Activated CD8-positive, alpha-beta T cell treated with anti-CD3 and anti-CD28 coated beads for 36 hours (primary cell): Measurements from ENCODE around the gene TBL1X. TPM values are rescaled to one million over a fixed set of nuclear protein-coding genes. Genes with fewer than 3 reads are reported as not detected.

ENCODE experiments used
- ATAC-seq: fragments of 200-7000 bp; cut with Tn5 transposase; one replicate; pipeline ENCODE4 v1.10.0; 2021; ENCODE audit warnings: mild to moderate bottlenecking, moderate library complexity
- CTCF ChIA-PET: fragments of 350-600 bp; sonication (Branson Sonifier 250); formaldehyde crosslinking; loops from one replicate; lab custom pipeline; 2021; ENCODE audit warnings: antibody characterized with exemption; lab: Charles Lee
- POLR2A ChIA-PET: fragments of 350-600 bp; sonication (Branson Sonifier 250); formaldehyde crosslinking; loops from one replicate; lab custom pipeline; 2021; ENCODE audit warnings: antibody characterized with exemption; lab: Charles Lee
- DNase-seq: peaks from one replicate; pipeline ENCODE4 v3.0.0-alpha.2; 2020
- H3K27ac Mint-ChIP-seq: one replicate; pipeline ENCODE4 v1.8.0; 2021; ENCODE audit warnings: mild to moderate bottlenecking, mixed read lengths
- H3K27me3 Mint-ChIP-seq: one replicate; pipeline ENCODE4 v1.8.0; 2021; ENCODE audit warnings: mixed read lengths
- H3K36me3 Mint-ChIP-seq: one replicate; pipeline ENCODE4 v1.8.0; 2021; ENCODE audit warnings: low read depth, mixed read lengths
- H3K4me1 Mint-ChIP-seq: one replicate; pipeline ENCODE4 v1.8.0; 2021; ENCODE audit warnings: low read depth, mixed read lengths
- H3K4me3 Mint-ChIP-seq: one replicate; pipeline ENCODE4 v1.8.0; 2021; ENCODE audit warnings: mild to moderate bottlenecking, moderate library complexity, mixed read lengths
- H3K9me3 Mint-ChIP-seq: one replicate; pipeline ENCODE4 v1.8.0; 2021; ENCODE audit warnings: mixed read lengths
- intact Hi-C: fragments of 100-400 bp; cut with micrococcal nuclease; formaldehyde crosslinking; loops from one replicate; pipeline ENCODE4 v1.10.0; 2022
- total RNA-seq, 2 experiments: library from RNA; stranded (reverse); gene quantifications; one replicate each; pipeline ENCODE4 v1.2.3, GENCODE V29; 2021
- TF ChIP-seq, protein P1 (sequence below): fragments of 200-600 bp; IDR thresholded peaks from one replicate; pipeline ENCODE4 v1.8.0; 2022; ENCODE audit warnings: antibody characterized with exemption, mild to moderate bottlenecking

TBL1X gene
- total RNA-seq, 2 experiments from 2014 or later, result 28.9 to 32.0 TPM

DNA sequence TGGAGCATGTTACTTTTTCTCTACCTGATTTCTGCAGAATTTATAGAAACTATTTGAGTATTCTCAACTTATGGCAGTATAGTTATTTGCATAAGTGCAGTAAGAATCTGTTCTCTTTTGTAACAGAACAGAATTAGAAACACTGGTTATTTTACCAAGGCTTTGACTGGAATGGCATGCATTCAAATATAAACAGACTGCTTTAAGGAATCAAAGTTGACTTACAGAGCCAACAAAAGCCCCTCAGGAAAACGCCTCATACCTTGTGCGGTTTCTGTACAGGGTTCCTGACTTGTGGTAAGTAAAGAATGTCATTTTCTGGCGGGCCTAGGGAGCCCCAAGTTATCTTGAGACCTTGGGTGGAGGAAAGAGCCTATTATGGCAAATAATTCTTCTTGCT, 203.7 kb downstream of the TBL1X start:
- peaks cover 7% of the 10 kb centered on the region for H3K36me3 Mint-ChIP-seq
- H3K4me3 Mint-ChIP-seq, result no peak overlapping the region
- peaks cover 3% of the 10 kb centered on the region for H3K4me1 Mint-ChIP-seq
- DNase-seq, result no peak
- no peaks in the 10 kb centered on the region for H3K27me3 Mint-ChIP-seq
- H3K9me3 Mint-ChIP-seq, result no peaks in the 10 kb centered on the region
- CTCF ChIA-PET, result no interaction called here
- intact Hi-C loops, result no loop called here
- POLR2A ChIA-PET, result no interaction called here
- no peak overlapping the region for H3K27ac Mint-ChIP-seq
- TF ChIP-seq, protein P1, sequence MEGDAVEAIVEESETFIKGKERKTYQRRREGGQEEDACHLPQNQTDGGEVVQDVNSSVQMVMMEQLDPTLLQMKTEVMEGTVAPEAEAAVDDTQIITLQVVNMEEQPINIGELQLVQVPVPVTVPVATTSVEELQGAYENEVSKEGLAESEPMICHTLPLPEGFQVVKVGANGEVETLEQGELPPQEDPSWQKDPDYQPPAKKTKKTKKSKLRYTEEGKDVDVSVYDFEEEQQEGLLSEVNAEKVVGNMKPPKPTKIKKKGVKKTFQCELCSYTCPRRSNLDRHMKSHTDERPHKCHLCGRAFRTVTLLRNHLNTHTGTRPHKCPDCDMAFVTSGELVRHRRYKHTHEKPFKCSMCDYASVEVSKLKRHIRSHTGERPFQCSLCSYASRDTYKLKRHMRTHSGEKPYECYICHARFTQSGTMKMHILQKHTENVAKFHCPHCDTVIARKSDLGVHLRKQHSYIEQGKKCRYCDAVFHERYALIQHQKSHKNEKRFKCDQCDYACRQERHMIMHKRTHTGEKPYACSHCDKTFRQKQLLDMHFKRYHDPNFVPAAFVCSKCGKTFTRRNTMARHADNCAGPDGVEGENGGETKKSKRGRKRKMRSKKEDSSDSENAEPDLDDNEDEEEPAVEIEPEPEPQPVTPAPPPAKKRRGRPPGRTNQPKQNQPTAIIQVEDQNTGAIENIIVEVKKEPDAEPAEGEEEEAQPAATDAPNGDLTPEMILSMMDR, result no peak
- no peak for ATAC-seq

DNA sequence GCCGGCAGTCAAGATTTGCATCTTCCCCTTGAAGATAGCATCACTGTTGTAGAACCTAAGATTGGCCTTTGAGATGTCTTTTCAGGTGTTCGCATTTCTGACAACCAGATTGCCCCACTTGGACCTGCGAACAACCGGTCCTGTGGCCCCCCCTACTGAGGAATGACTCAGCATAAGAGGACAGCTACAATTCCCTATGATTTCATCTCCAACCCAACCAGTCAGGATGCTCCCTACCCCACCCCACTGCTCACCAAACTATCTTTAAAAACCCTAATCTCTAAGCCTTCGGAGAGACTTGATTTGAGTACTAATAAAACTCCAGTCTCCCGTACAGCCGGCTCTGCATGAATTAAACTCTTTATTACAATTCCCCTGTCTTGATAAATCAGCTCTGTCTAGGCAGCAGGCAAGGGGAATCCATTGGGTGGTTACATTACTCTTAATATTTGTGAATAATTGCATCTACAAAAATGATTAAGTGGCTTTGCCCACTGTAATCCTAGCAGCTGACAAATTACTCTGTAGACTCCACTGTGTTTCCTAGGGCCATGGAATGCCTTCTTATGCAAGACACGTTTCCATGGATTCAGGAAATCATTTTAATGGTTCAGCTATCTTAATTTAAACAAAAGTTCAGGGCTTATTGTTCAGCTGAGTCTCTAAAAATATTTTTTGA, 205.4 kb downstream of the TBL1X start:
- no peak overlapping the region for H3K27ac Mint-ChIP-seq
- H3K9me3 Mint-ChIP-seq, result no peaks in the 10 kb centered on the region
- H3K27me3 Mint-ChIP-seq, result no peaks in the 10 kb centered on the region
- intact Hi-C loops, result no loop called here
- H3K36me3 Mint-ChIP-seq, result peaks cover 9% of the 10 kb centered on the region
- H3K4me3 Mint-ChIP-seq, result no peak overlapping the region
- peaks cover 3% of the 10 kb centered on the region for H3K4me1 Mint-ChIP-seq
- ATAC-seq, result no peak
- DNase-seq, result no peak
- ChIA-PET POLR2A (no interaction called here), CTCF (interaction anchor here (0.9 kb wide), 1 partner anchor 30 kb away, joined by 3 read pairs; no protein-coding TSS in a partner anchor)
- TF ChIP-seq, protein P1, result no peak

DNA sequence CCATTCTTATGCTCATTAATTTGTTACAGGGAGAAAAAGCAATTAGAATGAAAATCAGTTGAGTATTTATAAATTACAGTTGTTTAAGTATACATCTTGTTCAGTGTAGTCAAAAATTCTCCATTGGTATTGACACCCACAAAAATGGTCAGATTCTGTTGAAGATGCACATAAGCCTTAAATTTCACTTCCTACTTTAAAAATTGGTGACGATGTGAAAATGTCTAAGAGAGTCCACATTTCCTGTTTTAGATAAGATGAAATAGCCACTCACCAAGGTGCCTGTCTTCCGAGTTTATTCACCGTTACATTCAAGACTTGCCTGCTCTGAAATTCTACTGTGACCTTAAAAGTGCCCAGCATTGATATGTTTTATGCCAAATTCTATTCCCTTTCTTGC, 207.1 kb downstream of the TBL1X start:
- Mint-ChIP-seq H3K27me3 (no peaks in the 10 kb centered on the region), H3K36me3 (peaks cover 20% of the 10 kb centered on the region), H3K4me1 (peaks cover 9% of the 10 kb centered on the region), H3K4me3 (no peak overlapping the region), H3K27ac (no peak overlapping the region), H3K9me3 (peaks cover 2% of the 10 kb centered on the region)
- no peak for ATAC-seq
- CTCF ChIA-PET, result no interaction called here
- intact Hi-C loops, result no loop called here
- TF ChIP-seq, protein P1, result no peak
- POLR2A ChIA-PET, result no interaction called here
- no peak for DNase-seq

DNA sequence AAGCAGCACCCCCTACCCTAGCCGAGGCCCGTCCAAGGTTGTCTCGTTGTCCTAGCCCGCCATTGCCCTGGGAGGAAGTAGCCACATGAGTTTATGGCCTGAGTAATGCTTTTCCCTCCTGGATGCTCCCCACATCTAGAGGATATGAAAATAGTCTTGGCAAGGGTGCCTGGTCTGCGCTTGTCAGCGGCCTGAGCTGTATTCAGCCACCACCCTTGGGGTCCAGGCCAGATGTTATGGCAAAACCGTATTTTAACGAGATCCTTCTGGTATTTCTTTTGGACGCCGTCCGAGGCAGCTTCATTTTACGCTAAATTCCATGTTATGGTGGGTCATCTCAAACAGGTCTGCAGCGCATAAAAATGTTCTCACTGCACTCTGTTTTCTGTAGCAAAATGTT, 211.4 kb downstream of the TBL1X start:
- no peak for ATAC-seq
- TF ChIP-seq, protein P1, result no peak
- peaks cover 3% of the 10 kb centered on the region for H3K9me3 Mint-ChIP-seq

DNA sequence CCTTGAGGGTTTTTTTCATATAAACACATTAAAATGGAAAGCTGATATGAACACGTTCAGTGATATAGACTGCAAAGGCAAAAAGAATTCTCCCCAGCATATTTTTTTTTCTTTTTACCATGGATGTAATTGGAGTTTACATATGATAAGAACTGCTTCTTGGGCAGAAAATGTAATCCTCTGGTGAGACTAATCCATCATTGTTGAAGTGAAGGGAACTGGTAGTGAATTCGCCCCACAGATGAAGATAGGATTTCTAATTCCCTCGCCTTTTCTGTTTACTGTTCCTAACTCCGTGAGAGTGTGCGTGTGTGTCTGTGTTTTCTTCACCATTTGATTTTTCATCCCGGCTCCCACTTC, 211.9 kb downstream of the TBL1X start:
- Mint-ChIP-seq H3K27me3 (no peaks in the 10 kb centered on the region), H3K4me3 (no peak overlapping the region), H3K27ac (peak overlapping the region; percentile 70), H3K9me3 (peaks cover 3% of the 10 kb centered on the region), H3K4me1 (peaks cover 28% of the 10 kb centered on the region), H3K36me3 (peaks cover 31% of the 10 kb centered on the region)
- TF ChIP-seq, protein P1, result no peak
- intact Hi-C loops, result no loop called here
- DNase-seq (no peak), ATAC-seq (no peak)
- ChIA-PET POLR2A (no interaction called here), CTCF (interaction anchor here (1.5 kb wide), 1 partner anchor 213 kb away, joined by 4 read pairs; no protein-coding TSS in a partner anchor)

More for the DNA sequence above, 211.4 kb downstream of the TBL1X start:
- ChIA-PET CTCF (no interaction called here), POLR2A (no interaction called here)
- Mint-ChIP-seq H3K4me1 (peaks cover 28% of the 10 kb centered on the region), H3K4me3 (no peak overlapping the region), H3K36me3 (peaks cover 31% of the 10 kb centered on the region), H3K27me3 (no peaks in the 10 kb centered on the region), H3K27ac (no peak overlapping the region)
- no peak for DNase-seq
- intact Hi-C loops, result no loop called here
